NCI-H2171 (cell line): ENCODE measurements around the gene LRFN5.

ENCODE experiments used
- DNase-seq: peaks from one replicate; lab custom pipeline; 2025; lab: John Stamatoyannopoulos, UW

Gene LRFN5

DNA sequence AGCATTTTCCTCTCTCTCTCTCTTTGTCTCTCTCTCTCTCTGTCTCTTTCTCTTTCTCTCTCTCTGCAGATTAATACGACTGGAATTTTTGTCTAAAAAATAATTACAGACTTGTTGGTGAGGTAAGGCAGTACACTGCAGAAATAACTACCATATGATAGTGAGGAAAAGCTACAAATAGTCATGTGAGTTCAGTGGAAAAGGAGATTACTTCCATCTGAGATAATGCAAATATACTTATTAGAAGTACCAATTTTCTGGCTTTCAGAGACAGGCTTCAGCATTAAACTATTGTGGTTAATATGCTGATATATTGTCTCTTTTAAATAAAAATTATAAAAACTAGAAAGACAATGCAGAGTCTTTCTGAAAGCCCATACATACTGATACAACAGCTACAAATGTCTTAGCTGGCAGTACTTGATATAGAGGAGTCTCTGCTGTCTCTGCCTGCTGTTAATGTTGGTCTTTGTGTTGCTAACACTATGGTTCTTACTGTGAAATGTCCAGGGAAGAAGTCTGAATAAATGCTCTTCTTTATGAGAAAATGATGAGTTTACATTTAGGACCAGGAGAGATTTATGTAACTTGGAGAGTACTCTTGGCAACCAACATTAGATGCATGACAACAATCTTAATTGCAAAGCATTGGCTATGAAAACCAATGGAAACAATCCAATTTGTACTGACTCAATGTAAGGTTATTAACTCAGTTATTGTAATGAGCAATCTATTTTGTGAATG lies 167.0 kb downstream of the LRFN5 start:
- DNase-seq: no peak

DNA sequence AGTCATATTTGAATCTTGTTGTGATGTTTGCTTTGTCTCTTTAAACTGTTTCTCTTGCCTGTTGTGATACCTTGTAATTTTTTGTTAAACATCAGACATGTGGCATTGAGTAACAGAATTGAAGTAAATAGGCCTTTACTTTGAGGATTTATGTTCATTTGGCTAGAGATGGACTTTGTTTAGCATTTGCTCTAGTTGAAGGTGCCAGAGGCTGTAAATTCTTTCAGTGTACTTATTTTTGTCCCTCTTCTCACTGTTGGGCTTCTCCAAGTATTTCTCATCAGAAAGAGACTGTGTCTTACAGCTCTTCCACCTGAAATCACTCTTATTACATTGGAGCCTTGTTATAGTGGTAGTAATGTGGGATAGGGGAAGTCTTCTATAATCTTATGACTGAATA lies 175.8 kb downstream of the LRFN5 start:
- no peak for DNase-seq

DNA sequence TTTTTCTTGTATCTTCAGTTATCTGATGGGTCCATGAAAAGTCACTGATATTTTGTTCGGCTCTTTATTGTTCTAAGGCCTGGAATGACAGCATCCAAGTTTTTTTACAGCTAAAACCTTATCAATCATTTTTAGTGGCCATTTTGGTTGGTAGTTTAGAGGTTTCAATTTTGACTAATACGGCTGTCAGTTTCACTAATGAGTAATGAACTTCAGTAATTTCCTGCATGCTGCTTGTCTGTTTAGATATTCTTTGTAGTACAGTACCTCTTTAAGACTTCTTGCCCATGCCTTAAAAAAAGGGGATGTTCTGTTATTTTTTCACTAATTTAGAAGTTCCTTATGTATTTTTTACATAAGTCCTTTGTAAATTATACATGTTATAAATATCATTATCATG lies 176.7 kb downstream of the LRFN5 start:
- DNase-seq: no peak

DNA sequence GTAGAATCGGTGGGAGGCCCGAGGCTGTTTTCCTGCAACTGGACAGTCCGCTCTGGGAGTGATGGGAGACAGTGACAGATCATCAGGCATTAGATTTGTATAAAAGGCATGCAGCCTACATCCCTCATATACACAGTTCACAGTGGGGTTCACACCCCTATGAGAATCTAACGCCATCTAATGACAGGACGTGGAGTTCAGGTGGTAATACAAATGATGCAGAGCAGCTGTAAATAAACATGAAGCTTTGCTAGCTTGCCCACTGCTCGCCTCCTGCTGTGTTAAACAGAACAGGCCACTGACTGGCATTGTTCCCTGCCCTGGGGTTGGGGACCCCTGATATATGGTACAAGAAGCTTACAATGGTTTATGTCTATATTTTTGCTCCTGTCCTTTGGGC lies 179.0 kb downstream of the LRFN5 start:
- DNase-seq: peak; percentile 3

DNA sequence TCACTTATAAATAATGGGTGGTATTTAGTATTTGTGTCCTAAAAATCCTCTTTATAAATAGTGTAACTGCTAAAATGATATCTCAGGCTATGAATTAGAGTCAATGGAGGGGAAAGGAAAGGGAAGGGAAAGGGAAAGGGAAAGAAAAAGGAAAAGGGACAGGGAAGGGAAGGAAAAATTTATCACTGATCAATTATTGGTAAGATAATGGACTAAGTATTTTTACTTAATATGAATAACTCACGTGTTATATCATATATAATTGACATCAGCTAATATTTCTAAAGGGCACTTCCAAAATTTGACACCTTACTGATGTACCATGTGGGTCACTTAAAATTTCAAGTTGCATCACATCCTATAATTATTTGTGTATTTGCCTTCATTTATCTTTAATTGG lies 193.1 kb downstream of the LRFN5 start:
- DNase-seq: no peak

DNA sequence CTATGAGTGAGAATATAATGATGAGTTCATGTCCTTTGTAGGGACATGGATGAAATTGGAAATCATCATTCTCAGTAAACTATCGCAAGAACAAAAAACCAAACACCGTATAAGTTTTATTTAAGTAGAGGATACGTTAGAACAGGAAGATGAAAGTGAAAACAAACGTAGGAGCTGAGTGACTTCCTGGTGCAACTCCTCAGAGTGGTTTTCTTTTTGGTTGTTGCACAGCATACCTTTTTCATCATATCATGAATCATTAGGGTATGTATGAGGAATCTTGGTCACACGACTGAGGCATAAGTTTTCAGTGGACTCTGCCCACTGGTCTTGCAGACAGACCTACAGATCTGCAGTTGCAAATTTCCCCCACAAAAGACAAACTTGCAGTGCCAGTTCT lies 199.0 kb downstream of the LRFN5 start:
- no peak for DNase-seq

DNA sequence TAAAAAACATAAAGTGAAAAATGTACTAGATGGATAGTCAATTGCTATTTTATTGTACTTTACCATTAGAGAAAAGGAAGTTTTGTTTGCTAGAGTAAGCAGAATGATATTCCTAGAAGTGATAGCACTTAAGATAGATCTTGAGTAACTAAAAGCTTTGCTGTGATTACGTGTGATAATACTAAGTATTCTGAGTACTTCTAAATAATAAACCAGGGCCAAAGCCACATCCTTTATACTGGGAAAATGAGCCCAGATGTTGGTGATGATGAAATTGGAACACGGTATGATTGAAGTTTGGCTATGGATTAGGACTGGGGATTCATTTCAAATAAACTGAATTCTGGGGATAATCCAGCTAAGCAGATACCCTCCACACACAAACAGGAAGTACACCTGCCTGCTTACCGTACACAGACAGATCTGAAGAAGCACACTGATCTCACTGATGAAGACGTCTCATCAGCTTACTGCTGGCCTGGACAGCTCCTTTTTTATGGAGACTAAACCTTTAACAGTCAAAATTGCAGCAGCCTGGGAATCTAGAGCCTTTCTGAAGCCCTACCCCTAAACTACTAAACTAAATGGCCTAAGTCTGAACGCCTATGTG lies 199.8 kb downstream of the LRFN5 start:
- DNase-seq: no peak

DNA sequence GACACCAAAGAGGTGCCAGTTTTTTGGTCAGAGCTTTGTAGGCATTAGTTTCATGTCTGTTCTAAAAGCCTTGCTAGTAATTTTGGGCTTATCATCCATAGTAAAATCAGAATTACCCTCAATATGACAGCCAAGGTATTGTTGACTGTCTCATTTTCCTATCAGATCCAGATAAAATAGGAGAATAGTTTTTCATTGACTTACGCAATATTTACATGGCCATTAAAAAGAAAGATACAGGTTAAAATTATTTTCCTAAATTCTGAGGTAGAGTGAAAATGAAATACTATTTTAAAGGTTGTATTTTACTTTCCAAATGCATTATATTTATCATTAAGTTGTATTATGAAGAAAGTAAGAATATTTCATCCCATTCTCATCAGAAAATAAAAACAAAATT lies 203.7 kb downstream of the LRFN5 start:
- DNase-seq: no peak

DNA sequence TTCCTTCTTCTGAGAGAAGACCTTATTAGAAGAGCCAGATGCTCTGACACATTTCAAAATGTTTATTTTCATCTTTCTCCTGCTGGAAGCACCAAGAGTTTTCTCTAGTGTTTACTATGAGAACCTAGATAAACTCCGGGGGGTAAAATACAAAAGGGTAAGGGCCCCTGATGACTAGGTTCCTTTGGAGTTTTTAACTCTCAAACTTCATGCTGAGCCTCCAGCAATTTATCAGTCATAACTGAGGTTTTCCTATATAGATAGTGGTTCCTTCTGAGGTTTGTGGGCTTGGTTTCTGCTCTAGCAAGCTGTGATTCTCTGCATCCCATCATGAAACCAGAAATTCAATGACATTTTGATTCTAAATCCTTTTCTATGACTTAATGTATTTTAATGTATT lies 210.9 kb downstream of the LRFN5 start:
- no peak for DNase-seq

DNA sequence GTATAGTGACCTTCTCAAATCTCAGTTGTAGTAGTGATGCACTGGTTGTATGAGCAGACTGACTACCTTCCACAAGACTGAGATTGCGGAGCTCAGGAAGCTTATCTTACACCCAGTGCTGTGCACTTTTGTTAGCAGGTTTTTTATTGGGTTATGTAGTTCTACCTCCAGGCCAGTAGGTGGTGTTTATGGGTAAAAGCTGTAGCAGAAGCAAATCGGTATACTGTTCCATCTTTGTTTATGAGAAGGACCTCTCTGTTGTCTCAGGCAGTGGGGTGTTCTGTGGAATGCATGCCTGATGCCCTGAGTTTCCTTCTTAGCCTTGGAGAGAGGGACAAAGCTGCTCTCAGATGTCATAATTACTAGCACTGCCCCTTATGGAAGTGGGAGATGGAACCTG lies 217.8 kb downstream of the LRFN5 start:
- no peak for DNase-seq

DNA sequence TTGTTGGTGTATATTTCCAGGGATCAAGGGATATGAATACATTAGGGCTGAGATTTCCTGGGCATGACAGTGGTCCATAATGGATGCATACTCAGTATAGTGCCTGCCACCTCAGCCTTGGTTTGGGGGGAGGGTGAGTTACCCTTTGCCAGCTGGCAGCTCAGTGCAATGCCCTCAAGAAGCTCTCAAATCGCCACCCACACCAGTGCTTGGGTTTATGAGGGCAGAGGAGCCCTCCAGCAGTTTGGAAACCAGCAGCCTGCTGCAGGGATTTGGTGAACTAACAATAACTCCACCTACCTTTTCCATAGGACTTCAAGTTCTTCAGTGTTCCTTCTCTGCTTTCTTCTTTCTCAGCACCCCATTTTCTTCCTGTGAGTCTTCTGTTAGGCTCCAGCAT lies 218.9 kb downstream of the LRFN5 start:
- no peak for DNase-seq

DNA sequence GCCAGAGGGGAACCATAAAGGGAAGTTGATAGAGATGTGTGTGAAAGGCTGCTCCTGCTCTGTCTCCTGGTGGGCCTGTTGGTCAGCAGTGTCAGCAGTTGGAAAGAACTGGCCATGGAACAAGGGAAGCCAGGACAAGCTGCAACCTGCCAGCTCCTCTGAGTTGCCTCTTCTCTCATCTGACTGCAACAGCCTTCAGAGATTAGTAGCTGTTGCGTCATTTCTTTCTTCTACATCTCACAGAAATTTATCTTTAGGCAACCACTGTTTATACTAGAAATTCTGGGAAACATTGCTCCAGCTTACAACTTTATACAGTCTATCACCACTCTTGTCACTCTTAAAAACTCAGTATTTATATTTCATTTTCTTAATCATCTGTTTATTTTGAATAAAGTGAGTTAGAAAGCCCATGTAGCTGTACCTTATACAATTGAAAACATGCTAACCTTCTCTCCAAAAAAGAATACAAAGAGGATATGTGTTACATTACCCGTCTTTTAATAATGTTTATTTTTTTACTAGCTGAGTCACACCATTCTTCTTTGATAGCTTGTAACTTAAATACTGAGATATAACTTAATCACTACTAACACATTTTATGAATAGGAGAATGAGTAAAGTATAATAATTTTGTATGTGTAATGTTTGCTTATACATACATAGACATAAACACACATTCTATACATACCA lies 224.2 kb downstream of the LRFN5 start:
- DNase-seq: no peak

DNA sequence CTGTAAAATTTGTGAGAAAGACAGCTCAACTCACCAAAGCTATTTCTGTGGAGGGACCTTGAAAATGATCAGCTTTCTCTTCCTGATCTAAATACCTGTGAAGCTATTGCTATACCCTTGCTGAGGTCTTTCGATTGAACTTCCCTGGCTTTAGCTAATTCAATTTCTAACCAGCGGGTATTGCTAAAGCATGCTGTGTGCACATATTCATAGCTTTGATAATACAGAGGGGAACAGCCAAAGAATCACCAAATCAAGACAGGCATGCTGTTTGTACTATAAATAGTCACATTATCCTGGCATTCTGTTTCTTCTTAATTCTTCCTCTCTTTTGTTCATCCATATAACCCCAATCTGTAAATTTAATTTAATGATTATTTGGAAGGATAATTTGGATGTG lies 233.0 kb downstream of the LRFN5 start:
- no peak for DNase-seq

DNA sequence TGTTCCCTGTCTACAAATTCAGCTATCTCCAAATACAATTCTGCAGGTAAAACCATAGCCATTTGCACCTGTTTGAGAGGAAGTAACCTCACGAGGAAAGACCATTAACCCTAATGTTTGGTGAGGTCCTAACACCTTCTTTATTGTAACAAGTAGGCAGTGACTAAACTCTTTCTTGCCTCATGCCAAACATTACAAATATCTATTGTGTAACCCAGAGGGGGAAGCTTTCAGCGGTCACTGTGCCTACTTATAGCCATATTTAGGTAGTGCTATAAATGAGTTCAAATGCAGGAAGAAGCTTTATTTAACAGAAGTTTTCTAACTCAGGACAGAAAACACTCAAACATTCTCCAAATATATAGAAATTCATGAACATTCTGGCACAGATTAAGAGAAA lies 252.7 kb downstream of the LRFN5 start:
- DNase-seq: no peak

DNA sequence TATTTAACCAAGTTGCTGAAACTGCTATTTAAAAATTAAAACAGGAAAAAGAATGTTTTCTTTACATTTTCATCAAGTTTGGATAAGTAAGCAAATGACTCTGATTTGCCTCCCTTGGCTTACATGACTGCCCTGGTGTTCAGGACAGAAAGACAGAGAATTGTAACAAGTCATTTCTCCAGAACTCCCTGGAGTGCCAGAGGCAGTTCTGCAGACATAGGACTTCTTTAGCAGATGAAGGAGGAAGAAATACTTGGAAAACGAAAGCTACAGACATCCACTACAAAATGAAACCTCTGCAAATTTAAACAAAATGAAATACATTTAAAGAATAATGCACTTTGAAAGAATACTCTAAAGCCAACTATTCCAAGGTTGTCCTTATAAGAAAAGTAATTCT lies 253.9 kb downstream of the LRFN5 start:
- DNase-seq: no peak

DNA sequence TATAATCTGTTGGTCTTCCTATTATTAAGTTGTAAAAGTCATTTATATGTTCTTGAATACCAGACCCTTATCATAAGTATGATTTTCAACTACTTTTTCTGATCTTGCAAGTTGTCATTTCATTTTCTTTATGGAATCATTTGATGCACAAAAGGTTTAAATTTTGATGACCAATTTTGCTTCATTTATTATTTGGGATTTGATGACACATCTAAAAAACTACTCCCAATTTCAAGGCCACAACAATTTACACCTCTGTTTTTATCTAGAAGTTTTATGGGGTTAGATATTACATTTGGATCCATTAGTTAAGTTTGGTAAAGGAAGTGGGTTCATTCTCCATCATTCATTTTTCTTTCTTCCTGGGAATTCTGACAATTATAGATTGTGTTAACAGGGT lies 259.2 kb downstream of the LRFN5 start:
- DNase-seq: no peak

DNA sequence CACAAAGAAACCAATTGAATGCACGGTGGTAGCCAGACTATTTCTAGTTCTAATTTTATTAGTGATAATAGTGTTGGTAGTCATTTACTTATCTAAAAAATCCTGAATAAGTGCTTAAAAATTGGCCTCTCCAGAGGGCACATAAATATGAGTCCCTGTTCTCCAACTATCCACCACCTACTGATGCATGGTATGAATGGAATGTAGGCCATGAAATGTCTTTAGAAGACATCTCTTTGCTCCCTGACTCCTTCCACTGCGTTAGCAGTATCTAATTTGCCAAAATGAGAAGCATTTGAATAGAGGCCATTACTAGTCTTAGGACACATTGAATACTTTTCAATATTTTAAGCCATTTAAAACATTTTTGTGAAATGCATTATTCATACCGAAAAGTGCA lies 261.7 kb downstream of the LRFN5 start:
- no peak for DNase-seq

DNA sequence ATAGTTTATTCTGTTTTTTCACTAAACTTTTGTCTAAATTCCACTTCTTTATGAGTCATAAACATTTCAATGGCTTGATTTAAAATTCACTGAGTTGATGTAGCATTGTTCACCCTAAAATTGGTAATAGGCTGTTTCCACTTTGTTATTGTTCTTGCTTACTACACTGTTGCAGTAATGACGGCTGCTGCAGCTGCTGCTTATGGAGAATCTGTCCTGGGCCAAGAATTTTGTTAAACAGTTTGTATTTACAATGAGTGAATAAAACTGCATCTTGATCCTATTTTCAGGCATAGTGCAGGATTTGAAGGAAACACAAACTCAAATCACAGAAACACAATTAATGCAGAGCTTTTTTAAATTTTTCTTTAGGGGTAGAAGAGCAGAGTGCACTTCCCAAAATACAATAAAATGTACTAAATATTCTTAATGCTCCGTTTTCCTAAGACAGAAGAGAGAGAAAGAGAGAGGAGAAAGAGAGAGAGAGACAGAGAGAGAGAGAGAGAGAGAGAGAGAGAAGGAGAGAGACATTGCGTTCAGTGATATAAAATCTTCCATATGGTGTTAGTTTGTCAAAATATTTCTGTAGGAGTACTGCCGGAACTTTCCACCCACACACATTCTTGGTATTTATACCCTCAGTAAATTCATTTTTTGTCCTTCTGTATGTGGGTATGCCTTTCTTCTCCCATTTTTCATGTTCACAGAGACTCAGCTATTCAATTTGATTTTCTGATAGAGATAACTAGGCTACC lies 266.4 kb downstream of the LRFN5 start:
- DNase-seq: no peak

DNA sequence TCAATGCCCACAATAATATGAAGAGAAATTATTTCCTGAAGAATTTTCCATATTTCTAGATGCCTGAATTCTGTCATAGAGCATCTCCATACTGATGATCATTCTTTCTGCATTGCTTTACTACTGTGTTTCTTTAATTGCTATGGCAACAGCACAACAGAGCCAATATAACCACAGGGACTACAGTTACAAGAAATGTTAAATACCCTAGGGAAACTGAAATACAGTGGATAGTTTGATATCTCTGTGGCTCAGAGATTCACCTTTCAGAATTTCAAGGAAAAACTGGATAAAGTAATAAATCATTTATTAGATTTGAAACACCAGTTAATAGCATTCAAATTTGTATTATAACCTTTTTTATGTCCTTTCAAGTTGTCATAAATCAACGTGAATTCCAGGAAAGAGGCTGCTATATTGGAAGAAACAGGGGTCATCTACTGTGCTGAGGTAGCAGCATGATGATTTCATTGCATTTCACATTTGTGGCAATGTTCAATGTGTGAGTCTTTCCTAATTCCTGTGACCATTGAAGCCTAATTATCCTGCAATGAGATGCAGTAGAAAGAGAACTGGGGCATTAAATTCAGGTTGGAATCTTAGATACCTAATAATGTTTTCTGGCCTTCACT lies 267.1 kb downstream of the LRFN5 start:
- peak; percentile 10 for DNase-seq

DNA sequence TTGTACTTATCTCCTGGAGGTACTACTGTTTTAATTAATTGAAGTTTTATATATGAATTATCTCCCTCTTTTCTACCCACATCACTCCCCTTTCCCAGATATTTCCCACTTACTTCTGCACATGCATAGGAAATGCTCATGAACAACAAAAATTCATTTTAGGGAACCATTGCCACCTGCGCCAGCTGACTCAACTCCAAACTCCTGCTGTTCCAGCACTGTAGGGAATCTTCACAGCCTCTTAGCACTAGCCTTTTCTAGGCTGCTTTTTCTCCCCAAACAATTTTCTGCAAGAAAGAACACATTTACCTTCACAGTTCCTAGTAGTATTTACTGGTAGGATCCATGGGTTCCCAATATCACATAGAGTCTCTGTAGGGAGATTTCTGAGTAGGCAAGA lies 268.4 kb downstream of the LRFN5 start:
- no peak for DNase-seq

DNA sequence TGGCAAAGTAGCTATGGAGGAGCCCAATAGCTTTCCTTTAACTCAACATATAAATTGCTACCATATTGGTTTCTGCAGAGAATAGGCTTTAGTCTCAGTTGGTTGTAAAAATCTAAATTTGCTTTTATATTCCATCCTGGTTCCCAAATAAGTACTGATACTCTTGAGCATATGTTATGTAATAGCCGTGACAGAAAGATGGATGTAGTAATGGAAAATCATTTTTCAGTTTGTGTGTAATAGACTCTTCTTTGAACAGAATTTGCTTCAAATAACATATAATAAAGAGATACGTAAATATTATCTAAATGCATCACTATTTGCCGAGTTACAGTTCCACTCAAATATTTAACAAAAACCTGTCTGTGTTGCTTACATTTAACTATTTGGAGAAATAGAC lies 271.6 kb downstream of the LRFN5 start:
- no peak for DNase-seq

DNA sequence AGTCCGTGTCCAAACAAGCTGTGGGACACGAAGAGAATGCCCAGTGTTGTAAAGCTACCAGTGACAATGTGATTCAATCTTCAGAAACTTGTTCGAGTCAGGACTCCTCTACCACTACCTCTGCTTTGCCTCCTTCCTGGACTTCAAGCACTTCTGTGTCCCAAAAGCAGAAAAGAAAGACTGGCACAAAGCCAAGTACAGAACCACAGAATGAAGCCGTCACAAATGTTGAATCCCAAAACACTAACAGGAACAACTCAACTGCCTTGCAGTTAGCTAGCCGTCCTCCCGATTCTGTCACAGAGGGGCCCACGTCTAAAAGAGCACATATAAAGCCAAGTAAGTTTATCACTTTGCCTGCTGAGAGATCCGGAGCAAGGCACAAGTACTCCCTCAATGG lies 284.9 kb downstream of the LRFN5 start:
- no peak for DNase-seq
